Transverse colon (tissue), 4 donors: ENCODE data around the gene RABGEF1.

Experiments used
- CTCF ChIP-seq, 5 experiments: fragments of 200-600 bp in 3 of 5; fragments of 450-650 bp in 2 of 5; sonication (generic) in 3 of 5; IDR thresholded peaks; 1 replicate in 2 of 5; 2 replicates in 3 of 5; pipeline ENCODE4 v1.5.1; 2016 to 2017; ENCODE audit warnings: antibody characterized with exemption in 5 of 5, inconsistent platforms in 3 of 5, mild to moderate bottlenecking in 2 of 5, moderate library complexity in 1 of 5
- POLR2A ChIP-seq: fragments of 450-650 bp; IDR thresholded peaks from one replicate; pipeline ENCODE4 v1.6.1; 2016; ENCODE audit warnings: antibody characterized with exemption, mild to moderate bottlenecking, moderate library complexity
- POLR2AphosphoS5 ChIP-seq, 3 donors: sonication (generic); formaldehyde crosslinking; IDR thresholded peaks; one replicate each; pipeline ENCODE4 v1.6.1; 2016; ENCODE audit warnings: antibody characterized with exemption in 3 of 3

DNA sequence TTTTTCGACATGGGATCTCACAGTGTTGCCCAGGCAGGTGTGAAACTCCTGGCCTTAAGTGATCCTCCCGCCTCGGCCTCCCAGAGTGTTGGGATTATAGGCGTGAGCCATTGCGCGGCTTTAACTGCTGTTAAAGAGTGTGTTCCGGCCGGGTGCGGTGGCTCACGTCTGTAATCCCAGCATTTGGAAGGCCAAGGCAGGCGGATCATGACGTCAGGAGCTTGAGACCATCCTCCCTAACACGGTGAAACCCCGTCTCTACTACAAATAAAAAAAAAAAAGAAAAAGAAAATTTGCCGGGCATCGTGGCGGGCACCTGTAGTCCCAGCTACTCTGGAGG, 1.1 kb downstream of the RABGEF1 start:
- TF ChIP-seq CTCF (IDR thresholded peaks at IDR 0.05), result no peak
- TF ChIP-seq POLR2AphosphoS5 (IDR thresholded peaks at IDR 0.05), result no peak
- no peak for TF ChIP-seq POLR2A
